Stimulated activated CD4-positive, alpha-beta T cell treated with anti-CD3 and anti-CD28 coated beads, Interleukin-12 subunit alpha, Interleukin-12 subunit beta, amount 100 ng/mL, for 4 hours (primary cell): Measurements from ENCODE around the gene MGAT5.
"Not testable (repeated sequence)": the region's sequence is repeated elsewhere in the genome, so short reads cannot be mapped to it uniquely, and the experiment has no call there.

Source experiments
- DNase-seq: peaks from one replicate; pipeline ENCODE4 v3.0.0-alpha.2; 2020

MGAT5 gene

DNA sequence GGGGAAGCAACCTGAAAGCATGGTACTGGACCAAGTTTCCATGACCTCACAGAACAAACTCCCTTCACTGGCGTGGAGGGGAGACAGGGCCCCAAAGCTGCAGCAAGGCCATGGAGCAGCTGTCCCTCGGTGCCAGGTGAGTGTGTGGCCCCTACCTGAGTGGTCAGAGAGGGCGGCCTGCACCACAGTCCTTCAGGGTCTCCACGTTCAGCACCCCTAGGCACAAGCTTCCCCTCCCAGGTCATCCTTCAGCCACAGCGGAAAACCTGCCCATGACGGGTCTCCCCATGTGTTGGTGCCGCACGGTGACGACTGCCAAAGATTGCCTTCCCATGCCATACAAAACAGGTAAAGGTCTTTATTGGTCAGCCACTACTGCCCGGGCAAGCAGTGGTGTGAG, 201.6 kb downstream of the MGAT5 start:
- DNase-seq = no peak

DNA sequence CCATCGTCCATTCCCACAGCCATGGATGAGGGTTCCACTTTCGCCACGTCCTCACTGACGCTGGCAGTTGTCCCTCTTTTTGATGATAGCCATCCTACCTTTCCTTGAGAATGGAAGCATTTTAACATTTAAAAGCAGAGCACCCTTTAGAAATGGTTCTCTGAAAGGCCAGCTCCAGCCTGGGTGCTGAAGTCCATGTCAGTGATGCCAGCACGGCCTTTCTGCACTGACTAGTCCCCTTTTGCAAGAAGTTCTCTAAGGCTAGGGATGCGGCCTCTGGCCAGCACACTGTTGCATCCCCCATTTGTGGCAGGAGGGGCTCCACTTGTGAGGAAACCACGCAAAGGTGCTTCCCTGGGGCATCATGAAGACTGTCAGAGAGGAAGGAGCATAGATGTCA, 203.5 kb downstream of the MGAT5 start:
- DNase-seq = no peak

GRCh38 chr2:134457765-134458472, 204.0 kb downstream of the MGAT5 start:
- no peak for DNase-seq

- no peak for DNase-seq
These were observed 204.6 kb downstream of the MGAT5 start for GRCh38 chr2:134458473-134458853.

GRCh38 chr2:134458950-134459349, 205.1 kb downstream of the MGAT5 start:
- DNase-seq = no peak

DNA sequence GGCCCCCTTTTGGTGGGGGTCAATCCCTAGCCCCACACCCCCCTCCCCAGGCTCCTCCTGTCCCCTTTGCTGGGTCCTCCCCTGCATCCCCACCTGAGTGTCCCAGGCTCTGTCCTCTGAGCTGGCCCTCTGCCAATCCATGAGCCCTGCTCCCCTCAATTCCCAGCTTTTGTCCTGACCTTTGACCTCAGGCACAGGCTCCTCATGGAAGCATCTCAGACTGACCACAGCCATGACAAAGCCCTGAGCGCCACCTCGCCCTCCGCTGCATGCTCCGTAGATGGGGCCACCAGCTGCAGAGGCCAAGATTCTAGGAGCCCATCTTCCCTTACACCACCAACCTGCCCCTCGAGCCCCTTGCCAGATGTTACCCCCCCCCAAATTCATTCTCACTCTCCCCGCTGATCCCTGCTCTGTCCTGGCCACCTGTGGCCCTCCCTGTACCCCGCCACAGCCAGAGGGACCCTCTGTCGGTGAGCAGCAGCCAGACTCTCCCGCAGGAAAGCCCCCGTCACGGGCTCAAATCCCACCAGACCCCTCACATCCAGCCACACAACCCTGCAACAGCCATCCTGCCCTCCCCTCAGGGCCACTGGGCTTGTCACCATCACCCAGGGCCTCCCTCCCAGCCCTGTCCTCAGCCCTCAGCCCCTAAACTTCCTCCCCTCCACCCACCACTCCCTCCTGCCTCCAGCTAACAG, 206.0 kb downstream of the MGAT5 start:
- no peak for DNase-seq

- DNase-seq = no peak
These were observed 206.7 kb downstream of the MGAT5 start for GRCh38 chr2:134460583-134460998.

GRCh38 chr2:134461511-134461910, 207.6 kb downstream of the MGAT5 start:
- DNase-seq = no peak

DNA sequence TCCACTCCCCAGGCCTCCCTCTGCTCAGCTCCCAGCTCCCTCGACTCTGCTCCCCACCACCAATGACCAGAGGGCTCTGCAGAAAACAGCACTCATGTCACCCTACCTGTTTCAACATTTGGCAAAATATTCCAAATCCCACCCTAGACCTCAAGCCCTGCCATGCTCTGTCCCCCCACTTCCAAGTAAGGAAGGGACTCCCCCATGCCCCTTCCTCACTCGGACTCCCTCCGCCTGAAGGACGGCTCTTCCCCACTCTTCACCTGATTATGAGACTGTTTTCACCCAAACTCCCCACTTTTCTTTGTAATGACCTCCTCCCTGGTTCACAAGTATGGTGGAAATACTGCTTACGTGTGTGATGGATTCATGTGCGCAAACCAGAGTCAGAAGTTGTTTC, 208.4 kb downstream of the MGAT5 start:
- DNase-seq = no peak

DNA sequence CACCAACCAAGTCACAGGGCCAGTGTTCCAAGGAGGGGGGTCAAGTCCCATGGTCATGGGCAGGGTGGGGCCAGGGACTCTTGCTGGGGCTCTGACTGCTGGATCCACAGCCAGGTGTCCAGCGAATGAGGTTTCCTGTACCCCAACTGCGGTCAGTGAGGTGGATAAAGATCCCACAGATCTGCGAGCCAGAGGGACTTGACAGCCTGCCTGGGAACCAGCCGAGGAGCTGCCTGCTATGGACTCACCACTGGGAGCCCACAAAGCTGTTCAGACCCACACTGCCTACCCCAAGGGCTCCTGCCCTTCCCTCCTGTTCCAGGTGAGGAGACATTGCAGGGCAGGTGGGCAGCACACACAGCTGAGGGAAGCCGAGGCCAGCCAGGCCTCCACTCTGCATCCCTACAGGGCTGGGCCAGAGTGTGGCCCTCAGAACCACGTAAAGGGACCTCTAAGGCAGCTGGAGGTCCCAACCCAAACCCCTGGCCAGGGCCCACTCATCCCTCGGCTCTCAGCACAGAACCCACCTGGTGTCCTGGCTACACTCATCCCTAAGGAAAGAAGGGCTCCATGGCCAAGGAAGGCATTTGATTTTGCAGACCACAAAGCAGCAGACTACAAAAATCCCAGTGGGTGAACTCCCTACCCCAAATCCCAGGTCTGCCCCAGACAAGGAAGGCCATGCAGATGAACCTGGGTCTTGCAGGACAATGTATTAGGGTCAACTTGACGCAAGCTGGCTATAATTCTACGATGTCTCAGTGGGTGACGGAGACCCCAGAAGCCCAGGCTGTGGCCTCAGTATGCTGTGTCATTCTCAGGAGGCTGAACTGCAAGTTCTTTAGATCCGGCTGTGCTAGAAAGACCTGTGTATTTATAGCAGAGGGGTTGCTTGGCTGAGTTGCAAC, 209.2 kb downstream of the MGAT5 start:
- no peak for DNase-seq

DNA sequence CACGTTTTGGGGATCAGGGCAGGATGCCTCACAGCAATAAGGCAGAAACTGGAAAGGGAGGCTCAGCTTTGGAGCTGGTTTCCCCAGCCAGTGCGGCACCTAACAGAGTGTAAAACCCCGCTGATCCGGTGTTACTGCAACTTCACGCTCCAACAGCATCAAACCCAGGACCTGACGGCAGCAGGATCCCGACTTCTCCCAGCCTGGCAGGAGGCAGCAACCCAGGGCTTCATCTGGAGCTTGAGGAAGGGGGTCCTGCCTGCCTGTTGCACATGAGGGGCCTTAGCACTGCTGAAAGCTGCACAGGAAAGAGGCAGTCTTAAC, 209.8 kb downstream of the MGAT5 start:
- no peak for DNase-seq

DNA sequence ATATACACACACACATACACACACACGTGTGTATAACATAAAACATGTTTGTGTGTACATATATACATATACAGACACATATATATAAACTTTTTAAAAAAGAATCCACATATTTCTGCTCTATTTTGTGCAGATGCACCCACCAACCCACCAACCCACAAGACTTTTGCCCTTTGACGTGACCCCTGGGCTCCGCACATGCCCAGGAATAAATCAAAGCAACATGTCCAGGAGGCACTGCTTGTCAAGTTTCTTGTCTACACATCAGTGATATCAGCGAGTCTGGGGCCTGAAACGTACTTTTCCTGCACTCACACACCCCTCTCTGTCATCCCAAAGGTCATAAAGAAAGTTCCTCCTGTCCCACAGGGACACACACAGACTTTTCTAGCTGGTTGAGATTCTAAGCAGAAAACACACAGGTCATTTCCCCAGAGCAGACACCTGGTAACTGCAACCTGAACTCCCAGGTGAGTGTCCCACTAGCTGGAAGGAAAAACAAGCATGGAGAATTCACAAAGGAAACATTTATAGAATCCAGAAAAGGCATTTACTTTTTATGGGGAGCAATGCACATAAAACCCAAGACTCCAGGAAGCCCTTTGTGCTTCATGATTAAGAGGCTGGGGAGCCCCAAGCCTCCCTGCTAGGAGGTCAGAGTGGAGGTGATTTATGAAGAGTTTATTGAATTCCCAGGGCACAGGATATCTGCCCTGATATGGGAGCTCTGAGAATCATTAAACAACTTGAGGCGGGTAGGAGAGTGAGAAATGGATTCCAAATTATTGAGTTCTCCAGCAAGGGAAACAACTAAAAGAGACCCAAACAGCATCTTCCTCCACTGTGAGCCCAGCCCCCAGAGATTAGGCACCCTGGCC, 211.6 kb downstream of the MGAT5 start:
- no peak for DNase-seq

- no peak for DNase-seq
These were observed 212.3 kb downstream of the MGAT5 start for GRCh38 chr2:134466141-134466540.

DNA sequence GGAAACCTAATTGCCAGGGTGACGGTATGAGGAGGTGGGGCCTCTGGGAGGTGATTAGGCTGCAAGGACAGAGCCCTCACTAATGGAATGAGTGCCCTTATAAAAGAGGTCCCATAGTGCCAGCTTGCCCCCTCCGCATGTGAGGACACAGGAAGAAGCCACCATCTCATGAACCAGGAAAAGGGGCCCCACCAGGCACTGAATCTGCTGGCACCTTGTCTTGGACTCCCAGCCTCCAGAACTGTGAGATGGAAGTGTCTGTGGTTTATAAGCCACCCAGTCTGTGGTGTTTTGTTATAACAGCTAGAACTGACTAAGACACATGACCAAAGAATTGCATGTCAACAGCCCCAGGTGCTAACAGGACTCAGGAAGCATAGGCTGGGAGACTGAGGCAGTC, 214.3 kb downstream of the MGAT5 start:
- DNase-seq = no peak

- no peak for DNase-seq
These were observed 214.9 kb downstream of the MGAT5 start for GRCh38 chr2:134468776-134469175.

GRCh38 chr2:134469516-134470115, 215.7 kb downstream of the MGAT5 start:
- no peak for DNase-seq

DNA sequence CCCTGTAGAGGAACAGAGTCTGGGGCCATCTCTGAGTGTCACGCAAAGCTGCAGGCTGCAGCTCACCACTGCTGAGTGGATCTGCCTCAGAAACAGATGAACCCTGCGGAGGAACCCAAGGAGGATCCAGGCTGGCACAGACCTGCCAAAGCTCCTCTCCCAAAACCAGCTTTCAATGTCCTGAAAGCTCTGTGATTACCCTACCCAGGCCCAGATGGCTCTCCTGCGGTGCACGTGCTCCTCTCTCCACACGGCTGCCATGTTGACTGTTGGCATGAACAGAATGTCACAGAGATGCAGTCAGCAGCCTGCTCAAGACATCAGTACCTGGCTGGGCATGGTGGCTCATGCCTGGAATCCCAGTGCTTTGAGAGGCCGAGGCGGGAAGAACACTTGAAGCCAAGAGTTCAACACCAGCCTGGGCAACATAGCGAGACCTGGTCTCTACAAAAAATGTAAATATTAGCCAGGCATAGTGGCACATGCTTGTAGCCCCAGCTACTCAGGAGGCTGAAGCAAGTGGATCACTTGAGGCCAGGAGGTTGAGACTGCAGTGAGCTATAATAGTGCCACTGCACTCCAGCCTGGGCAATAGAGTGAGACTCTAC, 216.8 kb downstream of the MGAT5 start:
- no peak for DNase-seq

GRCh38 chr2:134476982-134477381, 223.1 kb downstream of the MGAT5 start:
- DNase-seq = not testable (repeated sequence)

DNA sequence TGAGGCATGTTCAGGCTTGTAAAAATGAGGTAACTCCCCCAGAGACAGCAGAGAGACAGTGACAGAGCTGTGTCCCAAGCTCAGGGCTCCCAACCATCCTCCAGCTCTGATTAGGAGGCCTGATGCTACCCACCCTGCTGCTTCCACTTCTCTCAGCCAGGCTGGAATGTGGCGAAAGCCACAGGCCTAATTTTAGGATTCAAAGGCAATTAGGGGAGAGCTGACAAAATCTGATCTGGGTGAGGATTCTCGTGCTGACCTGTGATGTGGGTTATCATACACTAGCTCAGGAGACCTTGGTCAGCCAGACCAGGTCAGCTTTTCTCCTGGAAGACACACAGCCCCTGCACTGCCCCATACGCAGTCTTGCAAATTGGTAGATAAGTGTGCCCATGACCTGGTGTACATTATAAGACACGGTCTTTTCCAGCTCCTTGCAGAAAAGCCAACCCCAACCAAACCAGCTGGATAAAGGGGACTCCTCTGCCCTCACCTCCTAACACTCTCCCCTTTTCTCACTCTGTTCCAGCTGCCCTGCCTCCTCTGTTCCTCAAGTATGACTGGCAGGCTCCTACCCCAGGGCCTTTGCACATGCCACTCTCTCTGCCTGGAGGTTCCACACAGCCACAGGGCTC, 225.9 kb downstream of the MGAT5 start:
- no peak for DNase-seq

DNA sequence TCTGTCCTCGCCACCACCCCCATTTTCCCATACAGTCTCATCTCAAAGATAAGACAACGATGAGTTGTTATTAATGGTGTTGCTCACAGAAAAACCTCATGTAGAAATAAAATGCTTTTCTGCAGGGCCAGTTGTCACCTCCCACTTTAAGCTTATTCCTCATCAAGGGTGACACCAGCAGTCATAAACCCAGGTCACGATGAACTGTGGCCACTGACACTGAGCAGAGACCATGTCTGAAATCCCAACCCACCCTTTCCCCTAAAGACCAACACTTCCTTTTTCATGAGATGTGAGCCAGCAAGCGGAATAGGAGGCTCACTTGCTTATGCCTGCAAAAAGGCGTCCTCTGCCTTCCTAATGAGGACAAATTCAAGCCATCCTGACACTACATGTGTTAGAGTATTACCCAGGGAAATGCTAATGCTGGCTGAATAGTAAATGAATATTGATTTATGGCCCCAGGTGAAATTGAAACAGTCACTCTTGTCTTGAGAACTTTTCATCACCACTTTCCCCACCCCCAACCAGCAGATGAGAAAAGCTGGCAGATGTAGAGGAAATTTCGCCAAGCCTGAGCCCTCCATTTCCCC, 228.4 kb downstream of the MGAT5 start:
- DNase-seq = no peak

GRCh38 chr2:134482766-134483340, 229.0 kb downstream of the MGAT5 start:
- DNase-seq = no peak
